Body of pancreas (tissue), 4 donors: ENCODE measurements around the gene APOL1. TPM values are rescaled to one million over a fixed set of nuclear protein-coding genes. Genes with fewer than 3 reads are reported as not detected.
"Not testable (repeated sequence)": the region's sequence is repeated elsewhere in the genome, so short reads cannot be mapped to it uniquely, and the experiment has no call there.

Experiments used
- ATAC-seq: fragments of 150-250 bp; one replicate; pipeline ENCODE4 v1.9.1; 2016
- DNase-seq, 4 donors: peaks; one replicate each; pipeline ENCODE4 v3.0.0-alpha.2; 2019
- H3K27ac ChIP-seq, 4 donors: fragments of 200-600 bp; sonication (generic); 1 replicate in 3 of 4; 2 replicates in 1 of 4; pipeline versions ENCODE4 v1.5.1 to v1.6.1; 2016 to 2019; ENCODE audit warnings: mild to moderate bottlenecking in 1 of 4, mixed read lengths in 1 of 4, moderate library complexity in 1 of 4
- H3K27me3 ChIP-seq, 2 donors: fragments of 200-600 bp; sonication (generic); one replicate each; pipeline ENCODE4 v1.6.0; 2016; ENCODE audit warnings: mild to moderate bottlenecking in 1 of 2
- H3K36me3 ChIP-seq, 2 donors: fragments of 200-600 bp; sonication (generic); replicated peaks in 1 of 2; 2 replicates each; pipeline ENCODE4 v1.5.1; 2016; ENCODE audit warnings: low read depth in 2 of 2; ENCODE audit not compliant: insufficient read depth in 1 of 2
- H3K4me1 ChIP-seq: fragments of 200-600 bp; sonication (generic); one replicate; pipeline ENCODE4 v1.6.0; 2016
- H3K4me3 ChIP-seq, 2 donors: fragments of 200-600 bp; sonication (generic); 1 replicate in 1 of 2; 2 replicates in 1 of 2; pipeline ENCODE4 v1.5.1; 2016 to 2019
- H3K9me3 ChIP-seq, 3 donors: fragments of 200-600 bp; sonication (generic); 1 replicate in 2 of 3; 2 replicates in 1 of 3; pipeline ENCODE4 v1.5.1; 2016
- CTCF ChIP-seq, 7 experiments: fragments of 450-650 bp in 4 of 7; fragments of 200-600 bp in 3 of 7; sonication (generic) in 3 of 7; IDR thresholded peaks; one replicate each; pipeline ENCODE4 v1.5.1; 2016 to 2019; ENCODE audit warnings: antibody characterized with exemption in 7 of 7
- POLR2A ChIP-seq, 3 donors: fragments of 450-650 bp; IDR thresholded peaks; one replicate each; pipeline ENCODE4 v1.6.1; 2016; ENCODE audit warnings: antibody characterized with exemption in 3 of 3, mild to moderate bottlenecking in 2 of 3
- WGBS, 2 donors: methylation state at CpG; one replicate each; pipeline ENCODE4 v1.1.5; 2017; 5-methylcytosine and 5-hydroxymethylcytosine counted together
- intact Hi-C: fragments of 100-400 bp; cut with DNase I; formaldehyde crosslinking; loops from one replicate; pipeline ENCODE4 v1.15.1; 2023
- total RNA-seq, 2 donors: library from RNA; depleted of rRNA; stranded (reverse); fragments of >200 nt; gene quantifications; one replicate each; pipeline ENCODE4 v1.1.0, GENCODE V29; 2016

The APOL1 gene
- total RNA-seq, 2 donors from 2014 or later = 5.2 to 11.9 TPM

- no peak overlapping the region for H3K27ac ChIP-seq
- H3K27me3 ChIP-seq = no peaks in the 10 kb centered on the region
- 51 to 55% methylated on average over 2 to 7 of the region's 8 CpGs for WGBS, 2 donors
- no peak overlapping the region for H3K4me3 ChIP-seq
- H3K9me3 ChIP-seq = no peaks in the 10 kb centered on the region
- ATAC-seq = no peak
- intact Hi-C loops = no loop called here
- no peaks in the 10 kb centered on the region for H3K36me3 ChIP-seq
- TF ChIP-seq POLR2A (IDR thresholded peaks at IDR 0.05) (no peak), CTCF (IDR thresholded peaks at IDR 0.05) (no peak)
- H3K4me1 ChIP-seq = no peaks in the 10 kb centered on the region
- no peak for DNase-seq
Observed at GRCh38 chr22:36257308-36257707, 4.4 kb downstream of the APOL1 start.

- H3K27me3 ChIP-seq = no peaks in the 10 kb centered on the region
- no peaks in the 10 kb centered on the region for H3K4me1 ChIP-seq
- no peaks in the 10 kb centered on the region for H3K9me3 ChIP-seq
- H3K27ac ChIP-seq = peak overlapping the region in 1 of 4 donors; percentile 7
- DNase-seq (no peak), ATAC-seq (no peak)
- intact Hi-C loops = no loop called here
- TF ChIP-seq POLR2A (IDR thresholded peaks at IDR 0.05) = no peak
- TF ChIP-seq CTCF (IDR thresholded peaks at IDR 0.05) = no peak
- no peaks in the 10 kb centered on the region for H3K36me3 ChIP-seq
- H3K4me3 ChIP-seq = no peak overlapping the region
- 77 to 83% methylated on average over 11 to 13 of the region's 13 CpGs for WGBS, 2 donors
Observed at GRCh38 chr22:36257948-36258670, 5.2 kb downstream of the APOL1 start.

GRCh38 chr22:36258701-36259614 lies 6.0 kb downstream of the APOL1 start:
- no peak for DNase-seq
- 59 to 68% methylated on average over 15 to 16 of the region's 16 CpGs for WGBS, 2 donors
- intact Hi-C loops = no loop called here
- no peaks in the 10 kb centered on the region for H3K27me3 ChIP-seq
- no peaks in the 10 kb centered on the region for H3K9me3 ChIP-seq
- H3K4me1 ChIP-seq = no peaks in the 10 kb centered on the region
- TF ChIP-seq POLR2A (IDR thresholded peaks at IDR 0.05) (no peak), CTCF (IDR thresholded peaks at IDR 0.05) (no peak)
- H3K4me3 ChIP-seq = no peak overlapping the region
- H3K36me3 ChIP-seq = no peaks in the 10 kb centered on the region
- ATAC-seq = no peak
- peak overlapping the region in 1 of 4 donors; percentile 7 for H3K27ac ChIP-seq

GRCh38 chr22:36259615-36260300 lies 6.8 kb downstream of the APOL1 start:
- Histone ChIP-seq H3K36me3 (no peaks in the 10 kb centered on the region), H3K4me3 (no peak overlapping the region), H3K4me1 (no peaks in the 10 kb centered on the region), H3K27me3 (no peaks in the 10 kb centered on the region), H3K27ac (no peak overlapping the region), H3K9me3 (no peaks in the 10 kb centered on the region)
- no peak for TF ChIP-seq POLR2A (IDR thresholded peaks at IDR 0.05)
- TF ChIP-seq CTCF (IDR thresholded peaks at IDR 0.05) = no peak
- DNase-seq (no peak), ATAC-seq (no peak)
- 65 to 69% methylated on average over 14 of the region's 14 CpGs for WGBS, 2 donors
- intact Hi-C loops = no loop called here

- H3K27ac ChIP-seq, ATAC-seq, DNase-seq, H3K4me1 ChIP-seq, intact Hi-C loops, H3K36me3 ChIP-seq, H3K4me3 ChIP-seq, H3K9me3 ChIP-seq, H3K27me3 ChIP-seq: not testable (repeated sequence)
- 60 to 63% methylated on average over 6 of the region's 6 CpGs for WGBS, 2 donors
Observed at GRCh38 chr22:36261675-36262074, 8.7 kb downstream of the APOL1 start.

GRCh38 chr22:36262307-36262706 lies 9.4 kb downstream of the APOL1 start:
- H3K36me3 ChIP-seq, DNase-seq, ATAC-seq, H3K9me3 ChIP-seq, H3K4me1 ChIP-seq, intact Hi-C loops, H3K27ac ChIP-seq, H3K4me3 ChIP-seq, H3K27me3 ChIP-seq: not testable (repeated sequence)
- 95 to 100% methylated on average over 2 to 3 of the region's 3 CpGs for WGBS, 2 donors

- H3K4me1 ChIP-seq, H3K4me3 ChIP-seq, ATAC-seq: not testable (repeated sequence)
Observed at GRCh38 chr22:36263216-36263673, 10.3 kb downstream of the APOL1 start.

More at GRCh38 chr22:36263216-36263673, 10.3 kb downstream of the APOL1 start:
- H3K9me3 ChIP-seq, intact Hi-C loops, H3K36me3 ChIP-seq, H3K27ac ChIP-seq, H3K27me3 ChIP-seq, DNase-seq: not testable (repeated sequence)
- 44 to 54% methylated on average over 5 of the region's 5 CpGs for WGBS, 2 donors
